ENCODE results near the gene PARD6B. TPM values are rescaled to one million over a fixed set of nuclear protein-coding genes. Genes with fewer than 3 reads are reported as not detected.

The PARD6B gene
- total and polyA plus RNA-seq, 12 donors: 1.3 to 7.1 (median 3.4) TPM

- 71 to 77% methylated on average over 5 of the region's 5 CpGs for WGBS, 2 donors
- Histone ChIP-seq H3K27ac (peak overlapping the region in 1 of 10 donors; percentile 15), H3K9me3 (no peaks in the 10 kb centered on the region), H3K36me3 (no peaks in the 10 kb centered on the region), H3K27me3 (no peaks in the 10 kb centered on the region), H3K4me3 (no peak overlapping the region), H3K4me1 (peaks cover 5 to 32% (median 11%) of the 10 kb centered on the region in 9 donors)
- TF ChIP-seq CTCF (IDR thresholded peaks at IDR 0.05): no peak
- ATAC-seq (no peak), DNase-seq (no peak)
- intact Hi-C loops (cut with DNase I): loop anchor here in 1 of 10 donors (5.0 kb wide), 1 partner anchor 58 kb away; no protein-coding TSS in a partner anchor
Observed at GRCh38 chr20:50720026-50720425, 11.4 kb upstream of the PARD6B start.

- Histone ChIP-seq H3K9me3 (no peaks in the 10 kb centered on the region), H3K4me3 (no peak overlapping the region), H3K36me3 (no peaks in the 10 kb centered on the region), H3K27ac (no peak overlapping the region), H3K4me1 (peaks cover 8 to 37% (median 16%) of the 10 kb centered on the region in 9 donors), H3K27me3 (no peaks in the 10 kb centered on the region)
- TF ChIP-seq CTCF (IDR thresholded peaks at IDR 0.05): no peak
- intact Hi-C loops (cut with DNase I): loop anchor here in 1 of 10 donors (5.0 kb wide), 1 partner anchor 58 kb away; no protein-coding TSS in a partner anchor
- ATAC-seq (no peak), DNase-seq (no peak)
Observed at GRCh38 chr20:50720582-50720981, 10.8 kb upstream of the PARD6B start.

- Histone ChIP-seq H3K4me3 (no peak overlapping the region), H3K36me3 (no peaks in the 10 kb centered on the region), H3K9me3 (no peaks in the 10 kb centered on the region), H3K27me3 (no peaks in the 10 kb centered on the region), H3K27ac (peak overlapping the region; percentile 51 to 88 (median 74)), H3K4me1 (peaks cover 8 to 39% (median 20%) of the 10 kb centered on the region in 9 donors)
- 50 to 55% methylated on average over 9 of the region's 9 CpGs for WGBS, 2 donors
- peak; percentile 63 to 93 (median 84) for ATAC-seq
- intact Hi-C loops (cut with DNase I): loop anchor here in 1 of 10 donors (5.0 kb wide), 1 partner anchor 60 kb away; no protein-coding TSS in a partner anchor
- peak; percentile 49 to 52 for DNase-seq
- TF ChIP-seq CTCF (IDR thresholded peaks at IDR 0.05): no peak
Observed at GRCh38 chr20:50721881-50722281, 9.5 kb upstream of the PARD6B start.

- H3K4me1 ChIP-seq: peaks cover 8 to 39% (median 20%) of the 10 kb centered on the region in 9 donors
- H3K27me3 ChIP-seq: no peaks in the 10 kb centered on the region
- H3K9me3 ChIP-seq: no peaks in the 10 kb centered on the region
- H3K27ac ChIP-seq: peak overlapping the region; percentile 51 to 88 (median 74)
- DNase-seq (no peak), ATAC-seq (no peak)
- intact Hi-C loops (cut with DNase I): loop anchor here in 1 of 10 donors (5.0 kb wide), 1 partner anchor 60 kb away; no protein-coding TSS in a partner anchor
- no peaks in the 10 kb centered on the region for H3K36me3 ChIP-seq
- 92% methylated on average over 10 of the region's 10 CpGs for WGBS, 2 donors
- TF ChIP-seq CTCF (IDR thresholded peaks at IDR 0.05): no peak
- H3K4me3 ChIP-seq: no peak overlapping the region
Observed at GRCh38 chr20:50722424-50723155, 8.8 kb upstream of the PARD6B start.

All from heart right ventricle (tissue), 16 donors.